GM18858 (cell line): ENCODE measurements around the gene ZBTB44.
A peak's percentile ranks its signal among the peaks of the same experiment; 100 is the strongest.
"Not testable (repeated sequence)": the region's sequence is repeated elsewhere in the genome, so short reads cannot be mapped to it uniquely, and the experiment has no call there.

Source experiments
- ATAC-seq: cut with Tn5 transposase; IDR thresholded peaks from one replicate; pipeline ENCODE4 v1.9.1; 2021; ENCODE audit not compliant: unreplicated experiment

Gene ZBTB44

DNA sequence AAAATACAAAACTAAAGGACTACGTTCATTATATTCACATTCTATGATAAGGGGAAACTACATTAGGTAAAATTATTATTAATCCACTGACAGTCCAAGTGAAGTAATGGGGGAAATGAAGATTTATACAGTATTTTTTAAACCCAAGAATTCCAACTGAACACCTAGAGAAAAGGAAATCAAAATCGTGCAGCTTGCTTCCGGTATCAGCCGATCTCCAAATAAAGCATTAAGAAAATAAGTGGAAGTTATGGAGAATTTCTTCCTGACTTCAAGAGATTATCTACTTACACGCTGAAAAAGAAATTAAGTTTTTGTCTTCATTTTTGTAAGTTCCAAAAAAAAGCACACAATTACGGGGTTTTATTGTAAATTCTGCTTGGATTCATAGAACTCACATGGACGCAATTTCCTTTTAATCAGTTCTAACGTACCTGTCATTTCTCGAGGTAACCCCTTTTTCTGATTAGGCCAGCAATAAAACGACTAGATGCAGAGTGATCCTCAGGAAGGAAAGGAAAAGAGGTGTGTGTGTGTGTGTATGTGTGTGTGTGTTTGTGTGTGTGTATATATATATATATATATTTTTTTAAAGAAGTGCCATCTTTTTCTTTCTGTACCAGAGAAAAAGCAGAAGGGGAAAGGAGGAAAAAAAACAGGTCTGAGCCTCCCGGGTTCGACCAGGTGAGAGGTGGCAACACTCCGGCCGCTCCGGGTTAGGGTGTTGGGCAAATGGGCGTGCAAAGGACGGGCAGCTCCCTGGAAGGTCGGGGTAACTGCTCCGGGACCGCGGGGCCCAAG, 1.1 kb downstream of the ZBTB44 start:
- no peak for ATAC-seq

DNA sequence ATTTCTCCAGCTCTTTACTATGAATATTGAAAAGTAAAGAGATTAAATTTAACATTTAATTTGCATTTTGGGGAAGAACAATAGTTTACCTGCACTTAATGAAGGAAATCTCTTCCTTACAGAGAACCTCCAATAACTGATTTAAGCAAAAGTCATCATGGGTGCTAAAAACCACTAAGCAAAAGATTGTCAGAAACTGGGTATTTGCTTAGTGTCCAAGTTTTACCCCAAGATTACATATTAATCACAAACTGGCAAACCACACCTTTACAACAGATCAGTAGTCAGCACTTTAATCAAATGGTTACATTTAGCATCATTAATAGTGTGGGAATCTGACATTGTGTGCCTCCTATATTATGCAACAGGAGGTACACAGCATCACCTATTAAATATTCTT, 2.7 kb downstream of the ZBTB44 start:
- ATAC-seq = no peak

GRCh38 chr11:130310622-130311021, 4.1 kb downstream of the ZBTB44 start:
- ATAC-seq = no peak

GRCh38 chr11:130308886-130309285, 5.8 kb downstream of the ZBTB44 start:
- ATAC-seq = no peak

GRCh38 chr11:130308059-130308458, 6.7 kb downstream of the ZBTB44 start:
- no peak for ATAC-seq

- no peak for ATAC-seq
Measured at GRCh38 chr11:130304651-130305050, 10.1 kb downstream of the ZBTB44 start.

GRCh38 chr11:130301002-130301401, 13.7 kb downstream of the ZBTB44 start:
- no peak for ATAC-seq

DNA sequence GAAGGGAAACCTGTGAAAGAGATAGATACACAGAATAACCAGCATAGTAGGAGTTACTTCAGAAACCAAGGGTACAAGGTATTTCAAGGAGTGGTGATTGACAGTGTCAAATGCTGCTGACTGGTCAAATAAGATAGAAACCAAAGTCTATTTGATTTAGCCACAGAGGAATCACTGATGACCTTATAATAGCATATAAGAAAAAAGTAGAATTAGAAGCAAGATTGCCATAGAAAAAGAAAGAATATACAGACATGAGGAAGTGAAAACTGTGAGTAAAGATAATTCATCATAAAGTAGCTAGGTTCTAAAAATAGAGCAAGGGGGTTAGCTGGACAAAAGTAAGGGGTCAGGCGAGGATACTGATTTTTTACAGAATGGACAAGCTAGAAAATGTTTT, 14.2 kb downstream of the ZBTB44 start:
- ATAC-seq = peak; percentile 59

GRCh38 chr11:130299978-130300377, 14.7 kb downstream of the ZBTB44 start:
- ATAC-seq = no peak

DNA sequence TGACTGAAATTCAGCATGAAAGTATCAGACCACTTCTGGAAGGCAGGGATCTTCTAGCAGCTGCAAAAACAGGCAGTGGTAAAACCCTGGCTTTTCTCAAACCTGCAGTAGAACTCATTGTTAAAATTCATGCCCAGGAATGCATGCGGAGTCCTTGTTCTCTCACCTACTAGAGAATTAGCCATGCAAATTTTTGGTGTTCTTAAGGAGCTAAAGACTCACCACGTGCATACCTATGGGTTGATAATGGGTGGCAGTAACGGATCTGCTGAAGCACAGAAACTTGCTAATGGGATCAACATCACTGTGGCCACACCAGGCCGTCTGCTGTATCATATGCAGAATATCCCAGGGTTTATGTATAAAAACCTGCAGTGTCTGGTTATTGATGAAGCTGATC, 19.1 kb downstream of the ZBTB44 start:
- no peak for ATAC-seq

DNA sequence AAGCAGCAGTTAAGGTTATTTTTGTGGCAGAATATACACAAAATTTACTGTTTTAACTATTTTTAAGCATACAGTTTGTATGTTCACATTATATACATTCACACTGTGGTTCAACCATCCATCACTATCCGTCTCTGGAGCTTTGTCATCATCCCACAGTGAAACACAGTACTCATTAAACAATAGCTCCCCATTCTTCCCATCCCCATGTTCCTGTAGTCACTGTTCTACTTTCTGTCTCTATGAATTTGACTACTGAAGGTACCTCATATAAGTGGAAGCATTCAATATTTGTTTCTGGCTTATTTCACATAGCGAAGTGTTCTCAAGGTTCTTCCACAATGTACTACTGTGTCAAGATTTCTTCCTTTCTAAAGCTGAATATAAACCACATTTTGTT, 32.6 kb downstream of the ZBTB44 start:
- no peak for ATAC-seq

DNA sequence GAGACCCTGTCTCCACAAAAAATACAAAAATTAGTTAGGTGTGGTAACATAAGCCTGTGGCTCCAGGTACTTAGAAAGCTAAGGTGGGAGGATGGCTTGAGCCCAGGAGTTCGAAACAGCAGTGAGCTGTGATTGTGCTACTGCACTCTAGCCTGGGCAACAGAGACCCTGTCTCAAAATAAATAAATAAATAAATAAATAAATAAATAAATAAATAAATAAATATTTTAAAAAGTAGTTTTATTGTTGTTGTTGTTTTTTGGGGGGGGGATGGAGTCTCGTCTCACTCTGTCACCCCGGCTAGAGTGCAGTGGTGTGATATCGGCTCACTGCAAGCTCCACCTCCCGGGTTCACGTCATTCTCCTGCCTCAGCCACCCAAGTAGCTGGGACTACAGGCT, 33.4 kb downstream of the ZBTB44 start:
- ATAC-seq = not testable (repeated sequence)

- ATAC-seq = no peak
Measured at GRCh38 chr11:130279989-130280388, 34.7 kb downstream of the ZBTB44 start.

- ATAC-seq = no peak
Measured at GRCh38 chr11:130278745-130279144, 36.0 kb downstream of the ZBTB44 start.

- peak; percentile 60 for ATAC-seq
Measured at GRCh38 chr11:130278151-130278550, 36.6 kb downstream of the ZBTB44 start.

DNA sequence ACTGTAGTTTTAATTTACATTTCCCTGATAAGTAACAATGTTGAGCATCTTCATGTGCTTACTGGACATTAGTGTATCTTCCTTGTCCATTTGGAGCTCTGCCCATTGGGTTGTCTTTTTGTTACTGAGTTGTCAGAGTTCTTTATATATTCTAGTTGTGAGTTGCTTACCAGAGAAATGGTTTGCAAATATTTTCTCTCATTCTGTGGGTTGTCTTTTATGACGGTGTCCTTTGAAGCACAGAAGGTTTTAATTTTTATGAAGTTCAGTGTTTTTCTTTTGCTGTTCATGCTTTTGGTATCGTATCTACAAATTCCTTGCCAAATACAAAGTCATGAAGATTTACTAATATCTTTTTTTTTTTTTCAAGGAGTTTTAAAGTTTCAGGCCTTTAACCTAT, 42.4 kb downstream of the ZBTB44 start:
- no peak for ATAC-seq

GRCh38 chr11:130269326-130269943, 45.3 kb downstream of the ZBTB44 start:
- peak; percentile 87 for ATAC-seq

- ATAC-seq = no peak
Measured at GRCh38 chr11:130263351-130263750, 51.4 kb downstream of the ZBTB44 start.

GRCh38 chr11:130262424-130262823, 52.3 kb downstream of the ZBTB44 start:
- ATAC-seq = no peak

DNA sequence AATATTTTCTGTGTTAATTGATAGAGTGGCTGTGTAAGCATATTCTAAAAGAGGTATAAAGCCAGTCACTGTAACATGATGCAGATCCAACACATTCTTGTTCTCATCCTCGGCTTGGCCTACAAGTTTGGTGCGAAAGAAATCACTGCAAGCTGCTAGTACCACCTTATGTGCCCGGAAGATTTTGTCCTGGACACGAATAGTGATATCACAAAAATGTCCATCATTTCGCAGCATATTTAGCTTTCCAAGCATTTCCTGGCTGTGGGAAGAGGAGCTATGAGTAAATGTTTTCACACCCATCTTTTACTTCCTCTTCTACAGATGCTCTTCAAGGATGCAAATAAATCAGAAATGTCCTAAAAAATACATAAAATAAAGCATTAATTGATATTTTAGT, 53.1 kb downstream of the ZBTB44 start:
- ATAC-seq = no peak

- ATAC-seq = no peak
Measured at GRCh38 chr11:130260742-130261141, 54.0 kb downstream of the ZBTB44 start.

DNA sequence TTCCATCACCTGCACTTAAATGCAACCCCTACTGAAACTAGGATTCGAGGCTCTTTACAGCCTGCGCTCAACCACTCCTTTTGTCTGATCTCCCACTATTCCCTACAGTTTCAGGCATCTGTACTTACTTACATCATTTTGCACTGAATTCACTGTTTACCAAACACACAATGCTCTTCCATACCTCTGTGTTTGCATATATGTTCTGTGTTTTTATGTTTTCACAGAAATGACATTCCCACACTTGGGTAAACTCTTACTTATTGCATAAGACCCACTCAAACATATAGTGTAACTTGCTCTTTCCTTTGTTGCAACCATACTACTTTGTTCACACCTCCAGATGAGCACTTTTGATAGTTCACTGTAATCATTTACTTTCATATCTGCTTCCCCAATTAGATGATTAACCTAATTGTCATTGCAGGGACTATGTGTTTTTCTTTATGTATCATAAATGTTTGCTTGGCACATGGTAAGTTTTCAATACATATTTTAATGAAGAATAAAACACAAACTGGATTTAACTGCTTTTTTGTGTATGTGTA, 54.6 kb downstream of the ZBTB44 start:
- no peak for ATAC-seq
